Measurements from ENCODE around the gene CSTPP1.

Gene CSTPP1

DNA sequence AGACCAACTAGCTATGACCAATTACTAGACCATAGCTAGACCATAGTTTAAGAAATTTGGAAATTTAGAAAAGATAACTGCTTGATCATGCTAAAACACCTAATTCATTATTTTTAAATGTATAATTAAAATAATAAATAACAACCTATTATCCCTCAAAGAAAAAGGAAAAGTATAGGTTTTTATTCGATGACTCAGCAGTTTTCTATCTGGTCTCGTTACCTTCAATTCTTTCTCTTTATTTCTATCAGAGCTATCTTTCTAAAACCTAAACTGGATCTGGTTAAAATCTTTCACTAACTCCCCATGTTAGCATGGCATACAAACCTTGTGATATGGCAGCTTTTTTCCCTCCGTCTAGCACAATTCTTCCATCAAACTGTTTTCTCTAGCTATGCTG, 27.3 kb downstream of the CSTPP1 start:
- no peaks in the 10 kb centered on the region for H3K36me3 ChIP-seq (replicated peaks)
- in situ Hi-C loops (cut with HindIII; ENCODE audit: low pct_ligation_motif_present, low sequenced_read_pairs): no loop called here
- TF ChIP-seq, protein P1, sequence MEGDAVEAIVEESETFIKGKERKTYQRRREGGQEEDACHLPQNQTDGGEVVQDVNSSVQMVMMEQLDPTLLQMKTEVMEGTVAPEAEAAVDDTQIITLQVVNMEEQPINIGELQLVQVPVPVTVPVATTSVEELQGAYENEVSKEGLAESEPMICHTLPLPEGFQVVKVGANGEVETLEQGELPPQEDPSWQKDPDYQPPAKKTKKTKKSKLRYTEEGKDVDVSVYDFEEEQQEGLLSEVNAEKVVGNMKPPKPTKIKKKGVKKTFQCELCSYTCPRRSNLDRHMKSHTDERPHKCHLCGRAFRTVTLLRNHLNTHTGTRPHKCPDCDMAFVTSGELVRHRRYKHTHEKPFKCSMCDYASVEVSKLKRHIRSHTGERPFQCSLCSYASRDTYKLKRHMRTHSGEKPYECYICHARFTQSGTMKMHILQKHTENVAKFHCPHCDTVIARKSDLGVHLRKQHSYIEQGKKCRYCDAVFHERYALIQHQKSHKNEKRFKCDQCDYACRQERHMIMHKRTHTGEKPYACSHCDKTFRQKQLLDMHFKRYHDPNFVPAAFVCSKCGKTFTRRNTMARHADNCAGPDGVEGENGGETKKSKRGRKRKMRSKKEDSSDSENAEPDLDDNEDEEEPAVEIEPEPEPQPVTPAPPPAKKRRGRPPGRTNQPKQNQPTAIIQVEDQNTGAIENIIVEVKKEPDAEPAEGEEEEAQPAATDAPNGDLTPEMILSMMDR (IDR thresholded peaks at IDR 0.05; ENCODE audit: low read depth, low read length, missing control alignments): no peak
- no peak for DNase-seq
- no peaks in the 10 kb centered on the region for H3K27me3 ChIP-seq (replicated peaks)
- H3K27ac ChIP-seq: no peak overlapping the region
- no peak overlapping the region for H3K4me3 ChIP-seq (ENCODE audit: low read depth, low read length)

DNA sequence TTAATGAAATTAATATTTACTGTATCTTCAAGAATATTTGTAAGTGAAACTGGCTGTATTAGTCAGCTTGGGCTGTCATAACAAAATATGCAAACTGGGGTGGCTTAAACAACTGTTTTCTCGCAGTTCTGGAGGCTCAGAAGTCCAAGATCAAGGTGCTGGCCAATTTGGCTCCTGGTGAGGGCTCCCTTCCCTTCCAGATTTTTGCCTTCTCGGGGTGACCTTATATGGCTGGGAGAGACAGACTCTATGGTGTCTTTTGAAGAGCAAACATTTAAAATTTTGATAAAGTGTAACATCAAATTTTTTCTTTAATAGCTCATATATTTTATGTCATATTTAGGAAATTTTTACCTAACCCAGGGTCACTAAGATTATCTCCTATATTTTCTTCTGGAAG, 30.2 kb downstream of the CSTPP1 start:
- TF ChIP-seq, protein P1 (IDR thresholded peaks at IDR 0.05; ENCODE audit: low read depth, low read length, missing control alignments): no peak
- in situ Hi-C loops (cut with HindIII; ENCODE audit: low pct_ligation_motif_present, low sequenced_read_pairs): no loop called here
- DNase-seq: no peak
- Histone ChIP-seq H3K4me3 (ENCODE audit: low read depth, low read length) (no peak overlapping the region), H3K27me3 (replicated peaks) (no peaks in the 10 kb centered on the region), H3K36me3 (replicated peaks) (no peaks in the 10 kb centered on the region), H3K27ac (no peak overlapping the region)

DNA sequence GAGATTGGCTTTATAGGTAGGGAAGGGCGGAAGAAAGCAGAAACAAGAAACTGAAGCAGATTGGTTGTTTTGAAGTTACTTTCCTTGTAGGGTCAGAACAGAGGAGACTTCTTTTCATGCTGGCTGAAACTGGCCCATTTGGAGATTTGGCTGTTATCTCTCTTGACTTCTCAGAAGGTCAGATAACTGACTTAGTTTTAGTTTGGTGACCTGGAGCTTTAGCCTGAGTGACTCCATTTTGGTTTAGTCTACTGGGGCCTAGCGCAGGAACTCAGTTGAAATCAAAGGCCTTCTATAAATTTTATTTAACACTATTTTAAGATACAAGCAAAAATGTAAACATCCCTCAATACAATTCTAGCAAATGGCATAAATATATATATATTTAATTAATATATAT, 31.4 kb downstream of the CSTPP1 start:
- TF ChIP-seq, protein P1 (IDR thresholded peaks at IDR 0.05; ENCODE audit: low read depth, low read length, missing control alignments): no peak
- DNase-seq: no peak

DNA sequence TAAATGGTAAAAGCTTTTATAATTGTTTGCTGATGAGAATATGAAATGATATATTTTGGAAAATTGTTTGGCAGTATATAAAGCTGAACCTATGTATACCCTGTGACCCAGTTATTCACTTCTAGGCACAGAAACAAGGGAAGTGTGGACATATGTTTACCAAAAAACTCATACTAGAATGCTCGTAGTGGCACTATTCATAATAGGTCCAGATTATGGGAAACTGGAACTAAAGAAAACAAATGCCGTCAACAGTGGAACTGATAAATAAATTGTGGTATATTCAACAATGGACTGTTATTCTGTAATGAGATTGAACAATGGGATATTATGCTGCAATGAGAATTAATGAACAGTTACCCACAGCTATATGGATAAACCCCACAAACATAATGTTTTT, 32.8 kb downstream of the CSTPP1 start:
- in situ Hi-C loops (cut with HindIII; ENCODE audit: low pct_ligation_motif_present, low sequenced_read_pairs): no loop called here
- TF ChIP-seq, protein P1 (IDR thresholded peaks at IDR 0.05; ENCODE audit: low read depth, low read length, missing control alignments): no peak
- Histone ChIP-seq H3K27me3 (replicated peaks) (no peaks in the 10 kb centered on the region), H3K4me3 (ENCODE audit: low read depth, low read length) (no peak overlapping the region), H3K36me3 (replicated peaks) (no peaks in the 10 kb centered on the region), H3K27ac (no peak overlapping the region)
- no peak for DNase-seq

More for the DNA sequence above, 31.4 kb downstream of the CSTPP1 start:
- Histone ChIP-seq H3K4me3 (ENCODE audit: low read depth, low read length) (no peak overlapping the region), H3K36me3 (replicated peaks) (no peaks in the 10 kb centered on the region), H3K27me3 (replicated peaks) (no peaks in the 10 kb centered on the region), H3K27ac (no peak overlapping the region)
- in situ Hi-C loops (cut with HindIII; ENCODE audit: low pct_ligation_motif_present, low sequenced_read_pairs): no loop called here

DNA sequence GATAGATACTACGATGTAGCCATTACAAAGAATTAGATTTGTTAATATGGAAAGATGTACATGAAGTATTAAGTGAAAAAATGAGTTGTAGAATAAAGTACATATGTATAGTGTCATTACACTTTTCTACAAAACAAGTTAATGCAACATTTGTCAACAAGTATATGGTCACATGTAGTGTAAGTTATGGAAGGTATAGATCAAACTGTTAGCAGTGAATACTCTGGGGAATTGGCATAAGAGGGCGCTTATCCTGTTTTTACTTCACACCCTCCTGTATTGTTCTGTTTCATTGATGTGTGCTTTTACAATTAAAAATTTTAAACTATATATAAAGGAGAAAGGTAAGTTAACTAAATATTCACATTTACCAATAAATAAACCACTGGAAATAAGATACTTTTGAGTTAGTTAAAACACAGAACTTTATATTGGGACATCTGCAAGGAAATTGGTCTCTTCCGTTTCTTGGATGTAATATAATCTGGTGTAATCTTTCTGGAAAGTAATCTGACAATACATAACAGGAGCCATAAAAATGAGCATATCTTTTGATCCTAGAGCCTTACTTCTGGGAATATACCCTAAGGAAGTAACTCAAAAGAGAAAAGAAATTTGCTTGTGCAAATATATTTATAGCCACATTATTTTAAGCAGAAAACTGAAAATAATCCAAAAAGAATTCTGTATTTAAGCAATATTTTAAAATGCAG, 34.5 kb downstream of the CSTPP1 start:
- Histone ChIP-seq H3K36me3 (replicated peaks) (no peaks in the 10 kb centered on the region), H3K27me3 (replicated peaks) (no peaks in the 10 kb centered on the region), H3K4me3 (ENCODE audit: low read depth, low read length) (no peak overlapping the region), H3K27ac (no peak overlapping the region)
- TF ChIP-seq, protein P1 (IDR thresholded peaks at IDR 0.05; ENCODE audit: low read depth, low read length, missing control alignments): no peak
- in situ Hi-C loops (cut with HindIII; ENCODE audit: low pct_ligation_motif_present, low sequenced_read_pairs): no loop called here
- DNase-seq: no peak

DNA sequence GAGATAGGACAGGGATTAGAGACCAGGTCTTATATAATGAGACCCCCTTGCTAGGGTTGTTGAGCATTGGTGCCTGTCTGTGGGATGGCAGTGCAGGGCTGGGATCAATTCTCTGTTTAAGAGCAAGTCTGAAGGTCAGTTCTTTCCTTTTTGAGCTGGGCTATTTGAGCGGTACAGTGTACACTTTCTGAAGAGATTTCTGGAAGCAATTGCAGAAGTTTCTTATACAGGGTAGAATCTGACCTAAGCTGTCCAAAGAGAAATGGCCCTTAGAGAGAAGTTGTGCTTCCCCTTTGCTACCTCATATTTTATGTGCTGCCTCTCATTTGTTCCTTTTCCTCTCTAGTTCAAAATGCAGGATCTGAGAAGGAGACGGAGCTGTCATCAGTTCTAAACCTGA, 35.8 kb downstream of the CSTPP1 start:
- in situ Hi-C loops (cut with HindIII; ENCODE audit: low pct_ligation_motif_present, low sequenced_read_pairs): no loop called here
- no peaks in the 10 kb centered on the region for H3K27me3 ChIP-seq (replicated peaks)
- TF ChIP-seq, protein P1 (IDR thresholded peaks at IDR 0.05; ENCODE audit: low read depth, low read length, missing control alignments): no peak
- H3K4me3 ChIP-seq (ENCODE audit: low read depth, low read length): no peak overlapping the region
- no peak overlapping the region for H3K27ac ChIP-seq
- H3K36me3 ChIP-seq (replicated peaks): no peaks in the 10 kb centered on the region
- DNase-seq: no peak

All from brain microvascular endothelial cell (primary cell).